HepG2 (cell line): ENCODE measurements around the gene RIMKLB. TPM values are rescaled to one million over a fixed set of nuclear protein-coding genes. Genes with fewer than 3 reads are reported as not detected.

Experiments used
- EZH2 ChIP-seq: conservative IDR thresholded peaks from 2 replicates; pipeline ENCODE4 v1.6.1; 2012; ENCODE audit warnings: mild to moderate bottlenecking, low read depth, low read length, moderate library complexity
- FIP1L1 ChIP-seq: fragments of 200-400 bp; formaldehyde crosslinking; IDR thresholded peaks from 2 replicates; pipeline ENCODE4 v1.6.1; 2018; ENCODE audit warnings: low read depth, mild to moderate bottlenecking, low read length, moderate library complexity, borderline replicate concordance; ENCODE audit not compliant: insufficient read depth
- FOXC1 ChIP-seq: sonication (generic); formaldehyde crosslinking; IDR thresholded peaks from 2 replicates; pipeline ENCODE4 v1.8.0; 2022; ENCODE audit warnings: mild to moderate bottlenecking, missing genetic modification reagents, borderline replicate concordance
- HES4 ChIP-seq: sonication (generic); formaldehyde crosslinking; IDR thresholded peaks from 2 replicates; pipeline ENCODE4 v1.9.0; 2021; ENCODE audit warnings: mild to moderate bottlenecking, missing genetic modification reagents, borderline replicate concordance
- HNF4A ChIP-seq: sonication (generic); formaldehyde crosslinking; IDR thresholded peaks from 2 replicates; pipeline ENCODE4 v1.4.0; 2020; ENCODE audit warnings: missing genetic modification reagents
- HOXA7 ChIP-seq: sonication (generic); formaldehyde crosslinking; IDR thresholded peaks from 2 replicates; pipeline ENCODE4 v1.8.1; 2022; ENCODE audit warnings: mild to moderate bottlenecking, missing genetic modification reagents, moderate library complexity
- MEF2D ChIP-seq: sonication (generic); formaldehyde crosslinking; IDR thresholded peaks from 2 replicates; pipeline ENCODE4 v1.5.1; 2020; ENCODE audit warnings: mild to moderate bottlenecking, missing genetic modification reagents
- NFYB ChIP-seq: sonication (generic); formaldehyde crosslinking; IDR thresholded peaks from 2 replicates; pipeline ENCODE4 v1.4.0; 2020; ENCODE audit warnings: missing genetic modification reagents
- PAF1 ChIP-seq: IDR thresholded peaks from 2 replicates; pipeline ENCODE4 v1.6.1; 2016; ENCODE audit warnings: missing genetic modification reagents, missing compliant biosample characterization
- TRIM24 ChIP-seq: sonication (generic); formaldehyde crosslinking; IDR thresholded peaks from 2 replicates; pipeline ENCODE4 v1.8.0; 2022; ENCODE audit warnings: mild to moderate bottlenecking, missing genetic modification reagents
- U2AF2 ChIP-seq: fragments of 200-400 bp; formaldehyde crosslinking; IDR thresholded peaks from 2 replicates; pipeline ENCODE4 v1.6.1; 2017; ENCODE audit warnings: low read depth, mild to moderate bottlenecking, low read length
- ZBTB40 ChIP-seq, 2 experiments: fragments of 450-650 bp in 1 of 2; sonication (generic) in 1 of 2; formaldehyde crosslinking in 1 of 2; IDR thresholded peaks; 2 replicates each; pipeline versions ENCODE4 v1.6.1 to v1.8.0; 2016 to 2022; ENCODE audit warnings: antibody characterized with exemption in 1 of 2, mild to moderate bottlenecking in 1 of 2, missing genetic modification reagents in 1 of 2
- ZNF224 ChIP-seq: sonication (generic); formaldehyde crosslinking; IDR thresholded peaks from 2 replicates; pipeline ENCODE4 v1.5.0; 2020; ENCODE audit warnings: mild to moderate bottlenecking, missing genetic modification reagents
- ZNF263 ChIP-seq: sonication (generic); formaldehyde crosslinking; IDR thresholded peaks from 2 replicates; pipeline ENCODE4 v1.4.0; 2020; ENCODE audit warnings: missing genetic modification reagents
- ZNF281 ChIP-seq: sonication (generic); formaldehyde crosslinking; IDR thresholded peaks from 2 replicates; pipeline ENCODE4 v1.4.0; 2020; ENCODE audit warnings: missing genetic modification reagents, borderline replicate concordance
- ZNF3 ChIP-seq: IDR thresholded peaks from 2 replicates; pipeline ENCODE4 v1.7.0; 2017; ENCODE audit warnings: inconsistent platforms
- ZNF513 ChIP-seq: sonication (generic); formaldehyde crosslinking; conservative IDR thresholded peaks from 2 replicates; pipeline ENCODE4 v1.5.0; 2020; ENCODE audit warnings: missing genetic modification reagents
- polyA plus RNA-seq, 8 experiments: library from polyadenylated mRNA; depleted of rRNA in 3 of 8; stranded (reverse) in 7 of 8; unstranded in 1 of 8; fragments of >200 nt; fragmentation: Illumina TruSeq in 4 of 8; extraction: Trizol in 4 of 8; gene quantifications; 2 replicates each; pipeline versions ENCODE4 v1.2.1 to v1.2.3, GENCODE V29; 2011 to 2016; ENCODE audit warnings: low read depth in 4 of 8, missing spikeins in 1 of 8, mixed read lengths in 1 of 8; ENCODE audit not compliant: insufficient read depth in 1 of 8
- total RNA-seq, 5 experiments: library from RNA; depleted of rRNA; stranded (reverse); fragments of >200 nt; fragmentation: Illumina TruSeq; extraction: Trizol; gene quantifications; 2 replicates each; pipeline ENCODE4 v1.2.3, GENCODE V29; 2016; ENCODE audit warnings: low read depth in 1 of 5

The RIMKLB gene
- total and polyA plus RNA-seq, 2 of the 13 experiments (the other 11 are each of a cell fraction or from before 2014, with no cell fraction given): 0.33 to 0.40 TPM

GRCh38 chr12:8697476-8698131 is at the start of gene RIMKLB (continued):
- TF ChIP-seq ZBTB40 (IDR thresholded peaks at IDR 0.05) (no peak), ZBTB40 (CRISPR knock-in tag; IDR thresholded peaks at IDR 0.05) (no peak), FIP1L1 (no peak), MEF2D (CRISPR knock-in tag) (no peak), HOXA7 (no peak), ZNF281 (CRISPR knock-in tag) (no peak), FOXC1 (CRISPR knock-in tag) (no peak), ZNF513 (CRISPR knock-in tag) (no peak), ZNF224 (no peak), ZNF263 (CRISPR knock-in tag) (0 out of 2 replicates have a peak, but pooled peaks have one; percentile 15), U2AF2 (no peak), HES4 (CRISPR knock-in tag) (0 out of 2 replicates have a peak, but pooled peaks have one; percentile 13), TRIM24 (no peak), HNF4A (CRISPR knock-in tag) (no peak), PAF1 (no peak), EZH2 (no peak), NFYB (CRISPR knock-in tag) (no peak), ZNF3 (CRISPR knock-in tag) (no peak)
